Stimulated activated CD4-positive, alpha-beta T cell treated with anti-CD3 and anti-CD28 coated beads, Interleukin-15, amount 100 ng/mL, for 1 hour (primary cell): ENCODE results near the gene IL11.
"Not testable (repeated sequence)": the region's sequence is repeated elsewhere in the genome, so short reads cannot be mapped to it uniquely, and the experiment has no call there.

Source experiments
- DNase-seq, 2 donors: peaks; one replicate each; pipeline ENCODE4 v3.0.0-alpha.2; 2020; ENCODE audit warnings: low read depth in 1 of 2, low spot score in 1 of 2

The IL11 gene

GRCh38 chr19:55370305-55370988 lies at the start of gene IL11:
Gene IL11 (minus strand): TSS chr19:55370463. CDS start chr19:55370310, 153 bp downstream.
- DNase-seq = no peak

- DNase-seq = no peak
Observed at GRCh38 chr19:55419624-55420236, 49.5 kb upstream of the IL11 start.

GRCh38 chr19:55419103-55419502 lies 48.8 kb upstream of the IL11 start:
- DNase-seq = no peak

- DNase-seq = no peak
Observed at GRCh38 chr19:55418185-55418584, 47.9 kb upstream of the IL11 start.

GRCh38 chr19:55410168-55410567 lies 39.9 kb upstream of the IL11 start:
- no peak for DNase-seq

- not testable (repeated sequence) for DNase-seq
Observed at GRCh38 chr19:55409179-55409578, 38.9 kb upstream of the IL11 start.

GRCh38 chr19:55408533-55408872 lies 38.2 kb upstream of the IL11 start:
- no peak for DNase-seq

GRCh38 chr19:55407800-55408532 lies 37.7 kb upstream of the IL11 start:
- DNase-seq = peak; percentile 91 to 94

- not testable (repeated sequence) for DNase-seq
Observed at GRCh38 chr19:55407550-55407799, 37.2 kb upstream of the IL11 start, which contains the start of gene UBE2S. Gene UBE2S (minus strand): TSS chr19:55407788. CDS start chr19:55407589, 199 bp downstream.

GRCh38 chr19:55406826-55407549 lies 36.7 kb upstream of the IL11 start:
- DNase-seq = peak in 1 of 2 donors; percentile 22

- no peak for DNase-seq
Observed at GRCh38 chr19:55406091-55406825, 36.0 kb upstream of the IL11 start.

- no peak for DNase-seq
Observed at GRCh38 chr19:55405638-55406037, 35.4 kb upstream of the IL11 start.

- no peak for DNase-seq
Observed at GRCh38 chr19:55402509-55402908, 32.2 kb upstream of the IL11 start.

GRCh38 chr19:55401390-55401789 lies 31.1 kb upstream of the IL11 start:
- not testable (repeated sequence) for DNase-seq

GRCh38 chr19:55400281-55401087 lies 30.2 kb upstream of the IL11 start:
- DNase-seq = no peak

- DNase-seq = no peak
Observed at GRCh38 chr19:55398200-55398925, 28.1 kb upstream of the IL11 start.

GRCh38 chr19:55392820-55393761 lies 22.8 kb upstream of the IL11 start:
- no peak for DNase-seq
